Ectodermal cell (in vitro differentiated cells): ENCODE measurements around the gene SUPT4H1.
A peak's percentile ranks its signal among the peaks of the same experiment; 100 is the strongest.

Source experiments
- H3K27ac ChIP-seq: 2 replicates; pipeline ENCODE4 v1.7.0; 2013; ENCODE audit warnings: mild to moderate bottlenecking, low read depth, low read length; ENCODE audit not compliant: insufficient read depth, poor library complexity, severe bottlenecking
- H3K27me3 ChIP-seq: 2 replicates; pipeline ENCODE4 v1.7.0; 2013; ENCODE audit warnings: mild to moderate bottlenecking, low read length; ENCODE audit not compliant: insufficient read depth, control insufficient read depth, poor library complexity, severe bottlenecking
- H3K36me3 ChIP-seq: one replicate; pipeline ENCODE4 v1.7.0; 2013; ENCODE audit warnings: low read length; ENCODE audit not compliant: control insufficient read depth, insufficient read depth
- H3K4me1 ChIP-seq: one replicate; pipeline ENCODE4 v1.7.0; 2013; ENCODE audit warnings: low read length; ENCODE audit not compliant: control insufficient read depth, insufficient read depth
- H3K4me3 ChIP-seq: 2 replicates; pipeline ENCODE4 v1.7.0; 2013; ENCODE audit warnings: low read depth, low read length, control low read depth; ENCODE audit not compliant: insufficient read depth
- H3K9me3 ChIP-seq: 2 replicates; pipeline ENCODE4 v1.7.0; 2013; ENCODE audit warnings: mild to moderate bottlenecking, low read length, moderate library complexity; ENCODE audit not compliant: control insufficient read depth
- WGBS, 2 experiments: methylation state at CpG; one replicate each; pipeline ENCODE4 v1.1.7; 2013; ENCODE audit warnings: missing lambda C conversion rate in 2 of 2; 5-methylcytosine and 5-hydroxymethylcytosine counted together

Gene SUPT4H1

DNA sequence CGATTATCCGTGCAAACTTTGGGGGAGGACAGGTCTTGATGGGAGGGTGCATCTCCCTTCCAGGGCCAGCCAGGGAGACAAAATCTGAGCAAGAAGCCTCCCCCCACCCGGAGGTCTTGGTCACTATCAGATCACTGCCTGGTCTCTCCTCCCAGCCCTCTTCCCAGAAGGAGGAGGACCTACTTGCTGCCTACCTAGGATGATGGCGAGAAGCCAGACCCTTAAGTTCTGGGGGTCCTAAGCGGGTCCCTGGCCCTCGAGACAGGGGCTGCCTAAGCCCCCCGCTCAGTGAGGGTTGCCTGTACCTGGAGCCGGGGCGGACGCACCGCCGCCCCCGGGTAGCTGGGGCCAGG is 28.0 kb downstream of the SUPT4H1 start:
- Histone ChIP-seq H3K4me3 (peak overlapping the region; percentile 58), H3K27ac (no peak overlapping the region), H3K27me3 (peaks cover 8% of the 10 kb centered on the region), H3K4me1 (peaks cover 35% of the 10 kb centered on the region), H3K9me3 (no peaks in the 10 kb centered on the region), H3K36me3 (no peaks in the 10 kb centered on the region)
- WGBS, 2 experiments = 33 to 37% methylated on average over 13 of the region's 13 CpGs

DNA sequence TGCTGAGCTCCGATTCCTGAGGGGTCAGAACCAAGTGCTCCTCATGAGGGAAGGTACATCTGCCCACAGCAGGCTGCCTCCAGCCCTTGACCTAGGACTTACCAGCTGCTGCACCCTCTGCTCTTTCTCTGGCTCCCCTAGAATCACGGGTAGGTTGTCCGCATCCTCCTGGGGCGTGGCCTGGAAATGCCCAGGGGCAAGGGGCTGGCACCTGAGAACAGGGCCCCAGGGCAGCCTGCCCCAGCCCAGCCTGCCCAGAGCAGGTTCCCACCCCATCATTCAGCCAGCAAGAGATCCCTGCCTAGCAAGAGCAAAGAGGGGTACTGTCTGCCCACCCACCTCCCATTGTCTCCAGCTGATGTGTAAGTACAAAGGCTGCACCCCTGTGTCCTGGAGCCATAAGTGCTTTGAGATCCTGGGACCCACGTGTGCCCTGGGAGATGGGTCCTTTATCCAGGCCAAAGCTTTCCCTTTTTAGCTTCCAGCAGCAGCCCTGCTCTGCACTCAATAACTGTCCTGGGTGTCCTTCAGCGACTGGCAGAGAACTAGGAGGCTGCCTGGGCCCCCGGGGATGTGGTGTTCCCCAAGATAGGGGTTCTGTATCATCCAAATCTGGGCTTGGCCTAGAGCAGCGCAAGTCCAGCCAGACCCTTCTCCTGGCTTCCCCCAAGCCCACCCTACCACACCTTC is 28.5 kb downstream of the SUPT4H1 start:
- 85 to 89% methylated on average over 8 of the region's 8 CpGs for WGBS, 2 experiments
- Histone ChIP-seq H3K9me3 (no peaks in the 10 kb centered on the region), H3K4me1 (peaks cover 32% of the 10 kb centered on the region), H3K36me3 (no peaks in the 10 kb centered on the region), H3K4me3 (peak overlapping the region; percentile 58), H3K27ac (no peak overlapping the region), H3K27me3 (peaks cover 8% of the 10 kb centered on the region)

DNA sequence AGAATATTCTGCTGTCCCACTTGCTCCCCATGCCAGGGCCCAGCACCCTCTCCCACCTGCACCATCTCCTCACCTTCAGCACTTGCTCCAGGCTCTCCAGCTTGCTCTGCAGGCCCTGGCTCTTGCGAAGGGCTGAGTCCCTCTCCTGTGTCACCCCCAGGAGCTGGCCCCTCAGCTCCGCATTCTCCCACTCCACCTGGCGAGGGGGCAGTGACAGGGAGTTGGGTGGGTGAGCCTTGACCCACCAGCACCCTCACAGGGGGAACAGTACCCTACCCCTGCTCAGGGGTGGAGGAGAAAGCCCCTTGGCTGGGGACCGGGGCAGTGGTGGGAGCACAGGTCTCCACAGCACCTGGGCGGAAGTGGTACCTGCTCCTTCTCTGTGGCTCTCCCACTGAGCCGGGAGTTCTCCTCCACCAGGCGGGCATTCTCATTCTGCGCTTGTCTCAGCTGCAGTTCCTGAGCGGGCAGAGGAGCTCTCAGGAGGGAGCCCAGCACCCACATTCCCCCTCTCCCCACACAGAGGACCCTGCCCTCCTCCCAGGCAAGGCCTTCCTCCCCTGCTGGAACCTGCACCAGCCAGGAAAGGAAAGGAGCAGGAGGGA is 29.3 kb downstream of the SUPT4H1 start:
- Histone ChIP-seq H3K9me3 (no peaks in the 10 kb centered on the region), H3K36me3 (no peaks in the 10 kb centered on the region), H3K27ac (no peak overlapping the region), H3K4me1 (peaks cover 24% of the 10 kb centered on the region), H3K27me3 (peaks cover 8% of the 10 kb centered on the region), H3K4me3 (no peak overlapping the region)
- WGBS, 2 experiments = 91 to 95% methylated on average over 9 of the region's 9 CpGs

- no peaks in the 10 kb centered on the region for H3K9me3 ChIP-seq
- no peak overlapping the region for H3K27ac ChIP-seq
- 93 to 95% methylated on average over 18 of the region's 18 CpGs for WGBS, 2 experiments
- H3K4me1 ChIP-seq = peaks cover 24% of the 10 kb centered on the region
- no peaks in the 10 kb centered on the region for H3K36me3 ChIP-seq
- H3K27me3 ChIP-seq = peaks cover 8% of the 10 kb centered on the region
- H3K4me3 ChIP-seq = no peak overlapping the region
Measured at GRCh38 chr17:58321571-58322525, 30.2 kb downstream of the SUPT4H1 start.

DNA sequence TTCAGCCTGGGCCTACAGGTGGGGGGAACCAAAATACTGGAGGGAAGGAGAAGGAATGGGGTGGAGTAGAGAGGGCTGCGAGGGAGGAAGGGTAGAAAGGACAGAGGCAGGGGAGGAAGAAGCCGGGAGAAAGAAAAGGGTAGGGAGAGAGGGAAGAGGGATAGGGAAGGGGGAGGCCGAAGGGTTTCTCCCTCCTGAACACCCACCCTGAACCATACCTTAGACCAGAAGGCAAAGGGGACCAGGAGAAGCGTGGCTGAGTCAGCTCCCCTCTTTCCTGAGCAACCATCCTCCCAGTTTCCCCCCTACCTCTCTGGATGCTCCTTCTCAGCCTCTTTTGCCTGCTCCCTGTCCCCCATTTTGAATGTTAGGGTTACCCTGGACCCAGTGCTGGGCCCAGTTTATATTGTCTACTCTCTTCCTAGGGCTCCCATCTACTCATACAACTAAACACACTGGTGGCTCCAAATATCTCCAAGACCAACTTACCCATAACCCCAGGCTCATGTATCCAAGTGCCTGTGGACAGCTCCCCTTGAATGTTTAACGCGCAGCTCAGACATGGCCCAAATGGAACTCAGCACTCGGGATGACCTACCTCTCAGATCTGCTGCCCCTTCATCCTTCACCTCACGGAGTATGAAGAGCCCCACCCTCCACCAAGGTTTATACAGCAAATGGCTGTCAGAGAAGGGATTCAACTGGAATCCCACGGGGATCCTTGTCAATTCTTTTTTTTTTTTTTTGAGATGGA is 31.3 kb downstream of the SUPT4H1 start:
- H3K27ac ChIP-seq = no peak overlapping the region
- peaks cover 22% of the 10 kb centered on the region for H3K4me1 ChIP-seq
- H3K27me3 ChIP-seq = peaks cover 17% of the 10 kb centered on the region
- no peaks in the 10 kb centered on the region for H3K9me3 ChIP-seq
- H3K4me3 ChIP-seq = no peak overlapping the region
- WGBS, 2 experiments = 92 to 93% methylated on average over 8 to 9 of the region's 9 CpGs
- no peaks in the 10 kb centered on the region for H3K36me3 ChIP-seq

DNA sequence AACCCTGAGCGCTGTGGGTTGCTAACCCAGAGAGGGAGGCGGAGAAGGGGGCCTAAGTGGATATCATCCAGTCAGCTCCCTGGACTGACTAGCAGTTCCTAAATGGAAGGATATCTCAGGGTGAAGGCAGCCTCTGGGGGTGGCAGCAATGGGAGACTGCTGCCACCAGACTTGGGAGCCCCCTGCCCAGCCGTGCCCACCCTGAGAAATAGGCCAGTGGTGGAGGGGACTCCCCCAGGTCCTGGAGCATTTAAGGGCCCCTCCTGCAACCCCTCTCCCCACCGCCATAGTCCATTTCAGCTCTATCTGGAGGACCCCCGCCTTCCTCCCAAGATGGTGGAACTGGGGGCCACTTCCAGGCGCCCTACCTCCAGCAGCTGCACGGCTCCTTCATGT is 31.8 kb downstream of the SUPT4H1 start:
- 94 to 97% methylated on average over 7 of the region's 7 CpGs for WGBS, 2 experiments

DNA sequence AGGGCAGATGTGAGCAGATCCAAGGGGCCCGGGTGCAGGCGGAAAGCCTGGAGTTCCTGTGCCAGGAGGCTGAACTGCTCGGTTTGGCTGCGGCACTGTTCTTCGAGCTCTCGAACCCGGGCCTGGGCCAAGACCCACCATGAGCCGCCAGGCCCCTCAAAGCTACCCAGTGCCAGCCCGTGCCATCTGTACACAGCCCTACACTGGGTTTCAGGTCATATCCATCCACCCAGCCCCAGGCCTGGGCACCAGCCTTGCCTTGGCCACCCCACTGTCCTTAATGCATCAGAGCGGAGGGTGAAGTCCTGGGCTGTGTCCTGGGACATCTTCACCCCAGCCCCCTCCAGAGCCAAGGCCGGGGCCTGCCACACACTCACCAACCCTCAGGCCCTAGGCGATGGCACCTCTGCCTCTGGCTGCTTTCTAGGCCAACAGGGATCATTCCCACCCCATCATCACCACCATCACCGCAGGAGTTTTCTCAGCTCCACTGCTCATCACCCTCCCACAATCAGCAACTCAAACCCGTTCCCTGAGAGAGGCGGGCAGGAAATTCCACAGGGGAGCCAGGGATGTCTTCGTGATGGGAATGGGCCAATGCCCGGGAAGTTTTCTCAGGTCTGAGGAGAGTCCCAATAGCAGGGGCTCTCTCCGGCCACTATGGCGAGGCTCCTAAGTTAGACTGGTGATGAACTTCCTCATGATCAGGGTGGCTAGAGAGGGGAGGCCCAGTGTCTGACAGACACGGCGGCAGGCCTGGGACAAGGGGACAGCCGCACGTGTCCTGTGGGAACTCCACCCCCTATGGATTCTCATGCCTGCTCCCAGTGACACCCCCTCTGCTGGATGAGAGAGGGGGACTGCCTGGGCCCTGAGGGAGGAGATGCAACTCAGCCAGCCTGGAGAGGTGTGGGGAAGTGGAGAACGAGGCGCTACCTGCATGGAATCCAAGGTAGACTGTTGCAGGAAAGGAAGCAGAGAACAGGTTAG is 32.5 kb downstream of the SUPT4H1 start:
- 90 to 91% methylated on average over 25 of the region's 25 CpGs for WGBS, 2 experiments
- H3K9me3 ChIP-seq = no peaks in the 10 kb centered on the region

More for the DNA sequence above, 31.8 kb downstream of the SUPT4H1 start:
- no peak overlapping the region for H3K4me3 ChIP-seq
- H3K9me3 ChIP-seq = no peaks in the 10 kb centered on the region
- peaks cover 17% of the 10 kb centered on the region for H3K27me3 ChIP-seq
- peaks cover 16% of the 10 kb centered on the region for H3K4me1 ChIP-seq
- H3K36me3 ChIP-seq = no peaks in the 10 kb centered on the region
- no peak overlapping the region for H3K27ac ChIP-seq

DNA sequence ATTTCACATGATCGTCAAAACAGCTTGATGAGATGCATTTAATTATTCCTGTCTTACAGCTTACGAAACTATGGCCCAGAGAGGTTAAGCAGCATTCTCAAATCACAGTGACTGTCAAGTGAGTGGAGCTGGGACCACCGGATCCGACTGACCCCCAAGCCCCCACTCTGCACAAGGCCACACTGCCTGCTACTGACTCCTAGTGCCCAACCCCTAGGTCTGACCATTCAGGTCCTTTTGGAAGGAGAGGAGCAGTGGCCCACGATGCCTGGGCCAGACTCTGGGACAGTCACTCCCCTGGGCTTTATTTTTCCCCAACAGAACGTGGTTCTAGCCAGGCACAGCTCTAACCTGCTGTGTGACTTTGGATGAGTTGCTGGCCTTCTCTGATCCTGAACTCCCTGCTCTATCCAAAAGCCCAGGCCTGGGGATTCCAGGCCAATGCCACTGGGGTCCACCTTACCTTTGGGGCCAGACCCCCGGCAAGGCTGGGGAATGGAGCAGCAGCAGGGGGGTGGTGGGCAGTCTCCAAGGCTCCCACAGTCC is 33.3 kb downstream of the SUPT4H1 start:
- WGBS, 2 experiments = 89 to 92% methylated on average over 7 of the region's 7 CpGs
- Histone ChIP-seq H3K27ac (no peak overlapping the region), H3K4me3 (no peak overlapping the region), H3K27me3 (peaks cover 12% of the 10 kb centered on the region), H3K9me3 (no peaks in the 10 kb centered on the region), H3K4me1 (peaks cover 9% of the 10 kb centered on the region), H3K36me3 (no peaks in the 10 kb centered on the region)

More for the DNA sequence above, 32.5 kb downstream of the SUPT4H1 start:
- Histone ChIP-seq H3K27me3 (peaks cover 17% of the 10 kb centered on the region), H3K4me1 (peaks cover 11% of the 10 kb centered on the region), H3K27ac (no peak overlapping the region), H3K4me3 (no peak overlapping the region), H3K36me3 (no peaks in the 10 kb centered on the region)

GRCh38 chr17:58318065-58318481 is 33.9 kb downstream of the SUPT4H1 start:
- WGBS, 2 experiments = 87 to 94% methylated on average over 9 of the region's 9 CpGs
- Histone ChIP-seq H3K27me3 (peaks cover 8% of the 10 kb centered on the region), H3K36me3 (no peaks in the 10 kb centered on the region), H3K4me1 (peaks cover 10% of the 10 kb centered on the region), H3K4me3 (no peak overlapping the region), H3K9me3 (no peaks in the 10 kb centered on the region), H3K27ac (no peak overlapping the region)
